Activated naive CD4-positive, alpha-beta T cell treated with anti-CD3 and anti-CD28 coated beads, Interleukin-2, amount 50 U/mL, for 24 hours (primary cell): ENCODE results near the gene TMEM238L.

ENCODE experiments used
- H3K27ac Mint-ChIP-seq: one replicate; pipeline ENCODE4 v1.8.0; 2021; ENCODE audit warnings: mild to moderate bottlenecking, mixed read lengths
- H3K27me3 Mint-ChIP-seq: one replicate; pipeline ENCODE4 v1.8.0; 2021; ENCODE audit warnings: mixed read lengths
- H3K36me3 Mint-ChIP-seq: one replicate; pipeline ENCODE4 v1.8.0; 2021; ENCODE audit warnings: mixed read lengths
- H3K4me1 Mint-ChIP-seq: one replicate; pipeline ENCODE4 v1.8.0; 2021; ENCODE audit warnings: mixed read lengths
- H3K4me3 Mint-ChIP-seq: one replicate; pipeline ENCODE4 v1.8.0; 2021; ENCODE audit warnings: mild to moderate bottlenecking, mixed read lengths
- H3K9me3 Mint-ChIP-seq: one replicate; pipeline ENCODE4 v1.8.0; 2021; ENCODE audit warnings: mixed read lengths

Gene TMEM238L

DNA sequence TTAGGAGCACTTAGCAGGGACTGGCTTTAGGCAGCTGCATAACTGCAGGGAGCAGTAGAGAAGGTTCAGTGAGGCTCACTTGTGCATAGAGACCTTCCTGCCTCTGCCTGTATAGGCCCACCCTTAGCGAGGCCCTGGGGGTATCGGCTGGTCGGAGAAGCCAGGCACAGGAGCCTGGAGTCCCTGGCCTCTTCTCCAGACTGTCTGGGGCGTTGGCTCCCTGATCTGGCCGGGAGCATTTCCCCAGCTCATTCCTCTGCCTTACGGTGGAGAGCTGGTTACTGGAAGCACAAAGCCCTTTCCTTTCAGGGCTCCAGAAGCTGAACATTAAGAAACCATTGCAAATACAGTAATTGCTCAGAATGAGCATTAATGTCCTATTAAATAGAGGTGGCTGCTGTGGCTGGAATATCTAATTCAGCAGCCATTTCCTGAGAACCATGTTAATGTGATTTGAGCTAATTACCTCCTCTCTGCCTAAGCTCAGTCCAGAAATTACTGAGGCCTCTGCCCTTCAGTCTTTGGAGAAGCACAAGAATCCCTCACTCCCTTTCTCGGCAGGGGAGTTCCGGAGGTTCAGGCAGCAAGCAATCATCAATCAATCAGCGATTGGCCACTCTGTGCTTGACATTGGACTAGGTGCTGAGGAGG lies 55.2 kb downstream of the TMEM238L start:
- Mint-ChIP-seq H3K9me3 (no peaks in the 10 kb centered on the region), H3K36me3 (no peaks in the 10 kb centered on the region), H3K27me3 (no peaks in the 10 kb centered on the region), H3K4me1 (peaks cover 17% of the 10 kb centered on the region), H3K27ac (no peak overlapping the region), H3K4me3 (no peak overlapping the region)

- Mint-ChIP-seq H3K27ac (no peak overlapping the region), H3K9me3 (no peaks in the 10 kb centered on the region), H3K4me3 (no peak overlapping the region), H3K36me3 (no peaks in the 10 kb centered on the region), H3K4me1 (peaks cover 17% of the 10 kb centered on the region), H3K27me3 (no peaks in the 10 kb centered on the region)
Measured at GRCh38 chr17:10745231-10745630, 58.7 kb downstream of the TMEM238L start.
